Mucosa of descending colon (tissue), 3 donors: ENCODE results near the gene PRELID3B. TPM values are rescaled to one million over a fixed set of nuclear protein-coding genes. Genes with fewer than 3 reads are reported as not detected.

ENCODE experiments used
- ATAC-seq: fragments of 200-7000 bp; cut with Tn5 transposase; one replicate; pipeline ENCODE4 v1.9.1; 2020; ENCODE audit warnings: mild to moderate bottlenecking, moderate library complexity
- DNase-seq, 3 donors: peaks; one replicate each; pipeline ENCODE4 v3.0.0-alpha.2; 2020
- H3K36me3 ChIP-seq: fragments of 200-600 bp; one replicate; pipeline ENCODE4 v1.8.0; 2021; ENCODE audit warnings: low read depth, mild to moderate bottlenecking
- H3K4me1 ChIP-seq: fragments of 200-600 bp; one replicate; pipeline ENCODE4 v1.8.0; 2021; ENCODE audit warnings: low read depth, mild to moderate bottlenecking
- H3K4me3 ChIP-seq: fragments of 200-600 bp; one replicate; pipeline ENCODE4 v1.8.0; 2021; ENCODE audit warnings: mild to moderate bottlenecking
- H3K9me3 ChIP-seq: fragments of 200-600 bp; one replicate; pipeline ENCODE4 v1.8.0; 2021; ENCODE audit warnings: mild to moderate bottlenecking
- intact Hi-C, 2 donors: fragments of 100-400 bp; cut with DNase I in 1 of 2; cut with micrococcal nuclease in 1 of 2; formaldehyde crosslinking; loops; one replicate each; pipeline versions ENCODE4 v1.11.0 to v1.11.1; 2022; cut with DNase I, micrococcal nuclease
- total RNA-seq, 3 donors: library from RNA; stranded (reverse); fragmentation: NEBNext Ultra II Directional in 2 of 3; extraction: Animal tissue kit (Norgen Biotek cat#: 25700) in 2 of 3; gene quantifications; one replicate each; pipeline versions ENCODE4 v1.2.1 to v1.2.4, GENCODE V29; 2021 to 2023
- TF ChIP-seq, protein P1 (sequence below): fragments of 200-600 bp; IDR thresholded peaks from one replicate; pipeline ENCODE4 v1.8.0; 2022; ENCODE audit warnings: antibody characterized with exemption, mild to moderate bottlenecking
- donor health status: DM: no; HTN: no; CAD: no; lungs with moderate emphysema.
- donor health status: DM: no; HTN: no; CAD: no.
- donor health status: DM: no; HTN: yes; CAD: no.

The PRELID3B gene
- total RNA-seq, 3 donors from 2014 or later = 82.3 to 142 (median 121) TPM

- TF ChIP-seq, protein P1, sequence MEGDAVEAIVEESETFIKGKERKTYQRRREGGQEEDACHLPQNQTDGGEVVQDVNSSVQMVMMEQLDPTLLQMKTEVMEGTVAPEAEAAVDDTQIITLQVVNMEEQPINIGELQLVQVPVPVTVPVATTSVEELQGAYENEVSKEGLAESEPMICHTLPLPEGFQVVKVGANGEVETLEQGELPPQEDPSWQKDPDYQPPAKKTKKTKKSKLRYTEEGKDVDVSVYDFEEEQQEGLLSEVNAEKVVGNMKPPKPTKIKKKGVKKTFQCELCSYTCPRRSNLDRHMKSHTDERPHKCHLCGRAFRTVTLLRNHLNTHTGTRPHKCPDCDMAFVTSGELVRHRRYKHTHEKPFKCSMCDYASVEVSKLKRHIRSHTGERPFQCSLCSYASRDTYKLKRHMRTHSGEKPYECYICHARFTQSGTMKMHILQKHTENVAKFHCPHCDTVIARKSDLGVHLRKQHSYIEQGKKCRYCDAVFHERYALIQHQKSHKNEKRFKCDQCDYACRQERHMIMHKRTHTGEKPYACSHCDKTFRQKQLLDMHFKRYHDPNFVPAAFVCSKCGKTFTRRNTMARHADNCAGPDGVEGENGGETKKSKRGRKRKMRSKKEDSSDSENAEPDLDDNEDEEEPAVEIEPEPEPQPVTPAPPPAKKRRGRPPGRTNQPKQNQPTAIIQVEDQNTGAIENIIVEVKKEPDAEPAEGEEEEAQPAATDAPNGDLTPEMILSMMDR = no peak
- Histone ChIP-seq H3K4me3 (no peak overlapping the region), H3K4me1 (peaks cover 22% of the 10 kb centered on the region), H3K36me3 (peaks cover 7% of the 10 kb centered on the region), H3K9me3 (no peaks in the 10 kb centered on the region)
- no peak for ATAC-seq
- intact Hi-C loops = no loop called here
- DNase-seq = no peak
These were observed 5.2 kb downstream of the PRELID3B start for GRCh38 chr20:59037386-59037785.

GRCh38 chr20:59035381-59035780, 7.2 kb downstream of the PRELID3B start:
- Histone ChIP-seq H3K36me3 (peaks cover 7% of the 10 kb centered on the region), H3K4me3 (no peak overlapping the region), H3K4me1 (peaks cover 20% of the 10 kb centered on the region), H3K9me3 (no peaks in the 10 kb centered on the region)
- TF ChIP-seq, protein P1 = no peak
- DNase-seq (no peak), ATAC-seq (no peak)
- intact Hi-C loops = no loop called here

DNA sequence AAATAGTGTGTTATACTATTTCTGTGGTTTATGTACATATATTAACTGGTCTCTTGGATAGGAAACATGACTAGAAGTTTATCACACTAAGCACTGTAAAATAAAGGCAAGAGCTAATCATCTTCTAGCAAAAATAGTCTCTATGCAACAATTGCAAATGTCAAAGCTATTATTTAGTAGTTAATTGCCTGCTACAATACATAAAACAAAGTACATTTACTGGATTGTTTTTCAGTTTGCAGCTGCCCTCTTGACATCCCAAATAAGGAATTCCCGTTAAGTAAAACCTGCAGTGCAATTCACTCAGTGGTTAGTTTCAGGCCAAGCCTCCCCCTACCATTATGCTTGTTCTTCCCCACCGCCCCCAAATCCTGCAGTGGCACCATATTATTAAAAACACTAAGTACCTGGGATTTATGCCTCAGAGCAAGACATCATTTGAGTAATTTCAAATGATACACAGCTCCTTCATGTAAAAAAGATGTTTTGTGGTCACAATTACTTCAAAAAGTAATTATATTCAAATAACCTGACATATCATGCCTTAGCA, 8.9 kb downstream of the PRELID3B start:
- H3K9me3 ChIP-seq = no peaks in the 10 kb centered on the region
- H3K36me3 ChIP-seq = peaks cover 7% of the 10 kb centered on the region
- no peak for DNase-seq
- no peak for ATAC-seq
- peaks cover 26% of the 10 kb centered on the region for H3K4me1 ChIP-seq
- intact Hi-C loops = no loop called here
- TF ChIP-seq, protein P1 = no peak
- no peak overlapping the region for H3K4me3 ChIP-seq

- H3K4me1 ChIP-seq = peaks cover 31% of the 10 kb centered on the region
- DNase-seq (no peak), ATAC-seq (no peak)
- no peak overlapping the region for H3K4me3 ChIP-seq
- no peaks in the 10 kb centered on the region for H3K9me3 ChIP-seq
- intact Hi-C loops = no loop called here
- TF ChIP-seq, protein P1 = no peak
- H3K36me3 ChIP-seq = peaks cover 7% of the 10 kb centered on the region
These were observed 9.5 kb downstream of the PRELID3B start for GRCh38 chr20:59033093-59033492.

- H3K4me3 ChIP-seq = no peak overlapping the region
- peak; percentile 4 for ATAC-seq
- intact Hi-C loops = no loop called here
- peaks cover 34% of the 10 kb centered on the region for H3K4me1 ChIP-seq
- no peaks in the 10 kb centered on the region for H3K9me3 ChIP-seq
- no peak for DNase-seq
- TF ChIP-seq, protein P1 = no peak
- peaks cover 7% of the 10 kb centered on the region for H3K36me3 ChIP-seq
These were observed 9.9 kb downstream of the PRELID3B start for GRCh38 chr20:59032713-59033059.
